Measurements from ENCODE around the gene SLC9A5.

SLC9A5 gene

GRCh38 chr16:67245674-67246080, 3.1 kb upstream of the SLC9A5 start:
- H3K4me1 ChIP-seq: peaks cover 8% of the 10 kb centered on the region

GRCh38 chr16:67246081-67246755, 2.6 kb upstream of the SLC9A5 start:
- peak; percentile 23 for TF ChIP-seq CTCF (IDR thresholded peaks at IDR 0.05)
- Histone ChIP-seq H3K9me3 (ENCODE audit: control insufficient read depth, low read length) (no peaks in the 10 kb centered on the region), H3K27me3 (ENCODE audit: control insufficient read depth, insufficient read depth, low read length) (no peaks in the 10 kb centered on the region), H2AFZ (peak overlapping the region; percentile 77), H3K4me1 (peaks cover 8% of the 10 kb centered on the region), H3K4me3 (ENCODE audit: low read depth, low read length) (peak overlapping the region; percentile 67), H3K36me3 (ENCODE audit: control insufficient read depth, insufficient read depth, low read length) (no peaks in the 10 kb centered on the region), H3K27ac (peak overlapping the region; percentile 79), H3K9ac (no peak overlapping the region), H3K79me2 (peaks cover 2% of the 10 kb centered on the region), H3K4me2 (ENCODE audit: low read length) (peak overlapping the region; percentile 89)

More at GRCh38 chr16:67245674-67246080, 3.1 kb upstream of the SLC9A5 start:
- Histone ChIP-seq H3K9ac (no peak overlapping the region), H3K27me3 (ENCODE audit: control insufficient read depth, insufficient read depth, low read length) (no peaks in the 10 kb centered on the region), H2AFZ (peak overlapping the region; percentile 77), H3K9me3 (ENCODE audit: control insufficient read depth, low read length) (no peaks in the 10 kb centered on the region), H3K36me3 (ENCODE audit: control insufficient read depth, insufficient read depth, low read length) (no peaks in the 10 kb centered on the region), H3K4me2 (ENCODE audit: low read length) (peak overlapping the region; percentile 89), H3K27ac (peak overlapping the region; percentile 79), H3K4me3 (ENCODE audit: low read depth, low read length) (peak overlapping the region; percentile 67), H3K79me2 (peaks cover 2% of the 10 kb centered on the region)
- no peak for TF ChIP-seq CTCF (IDR thresholded peaks at IDR 0.05)

- Histone ChIP-seq H3K79me2 (peaks cover under 1% of the 10 kb centered on the region), H3K36me3 (ENCODE audit: control insufficient read depth, insufficient read depth, low read length) (no peaks in the 10 kb centered on the region), H3K4me1 (peaks cover 8% of the 10 kb centered on the region), H3K27ac (peak overlapping the region; percentile 79), H3K9me3 (ENCODE audit: control insufficient read depth, low read length) (no peaks in the 10 kb centered on the region), H3K4me3 (ENCODE audit: low read depth, low read length) (peak overlapping the region; percentile 67), H3K9ac (peak overlapping the region; percentile 4), H3K4me2 (ENCODE audit: low read length) (peak overlapping the region; percentile 89), H3K27me3 (ENCODE audit: control insufficient read depth, insufficient read depth, low read length) (no peaks in the 10 kb centered on the region), H2AFZ (peak overlapping the region; percentile 77)
- TF ChIP-seq CTCF (IDR thresholded peaks at IDR 0.05): peak; percentile 32
Observed at GRCh38 chr16:67246756-67247191, 2.0 kb upstream of the SLC9A5 start.

GRCh38 chr16:67247192-67248072, 1.3 kb upstream of the SLC9A5 start, which contains the start of gene FHOD1:
Gene FHOD1, minus strand, starts transcription at chr16:67247481. Its CDS starts 71 bp downstream, at chr16:67247410.
- H3K4me1 ChIP-seq: peaks cover 8% of the 10 kb centered on the region
- peak within 1 kb of the TSS; percentile 89 for H3K4me2 ChIP-seq (ENCODE audit: low read length)
- H2AFZ ChIP-seq: peak within 1 kb of the TSS; percentile 77
- H3K79me2 ChIP-seq: no peaks in the 10 kb centered on the region
- H3K36me3 ChIP-seq (ENCODE audit: control insufficient read depth, insufficient read depth, low read length): no peaks in the 10 kb centered on the region
- peak within 1 kb of the TSS; percentile 67 for H3K4me3 ChIP-seq (ENCODE audit: low read depth, low read length)
- peak within 1 kb of the TSS; percentile 4 for H3K9ac ChIP-seq
- no peaks in the 10 kb centered on the region for H3K27me3 ChIP-seq (ENCODE audit: control insufficient read depth, insufficient read depth, low read length)
- peak within 1 kb of the TSS; percentile 79 for H3K27ac ChIP-seq
- no peaks in the 10 kb centered on the region for H3K9me3 ChIP-seq (ENCODE audit: control insufficient read depth, low read length)
- TF ChIP-seq CTCF (IDR thresholded peaks at IDR 0.05): no peak
